SK-N-MC (cell line): ENCODE results near the gene THOP1.

Source experiments
- DNase-seq: peaks from one replicate; pipeline ENCODE4 v3.0.0-alpha.2; 2011; ENCODE audit warnings: low read depth, low spot score
- H3K27ac ChIP-seq: fragments of 200-600 bp; sonication (generic); 2 replicates; pipeline ENCODE4 v1.5.1; 2016; ENCODE audit warnings: mixed run types
- H3K36me3 ChIP-seq: fragments of 200-600 bp; sonication (generic); 2 replicates; pipeline ENCODE4 v1.6.1; 2017; ENCODE audit warnings: antibody characterized with exemption, low read length, mixed read lengths; ENCODE audit not compliant: insufficient read depth
- H3K4me3 ChIP-seq: fragments of 200-600 bp; sonication (generic); 2 replicates; pipeline ENCODE4 v1.5.1; 2016
- H3K9ac ChIP-seq: fragments of 200-600 bp; sonication (generic); 2 replicates; pipeline ENCODE4 v1.8.0; 2017; ENCODE audit warnings: mixed run types, mixed read lengths; ENCODE audit not compliant: insufficient read length
- H3K9me3 ChIP-seq: fragments of 200-600 bp; sonication (generic); 2 replicates; pipeline ENCODE4 v1.6.1; 2017; ENCODE audit warnings: low read depth, mild to moderate bottlenecking, antibody characterized with exemption, low read length, moderate library complexity, mixed read lengths
- EZH2 ChIP-seq: fragments of 200-600 bp; sonication (generic); IDR thresholded peaks from one replicate; pipeline ENCODE4 v1.6.1; 2017; ENCODE audit warnings: antibody characterized with exemption
- FOXP2 ChIP-seq: optimal IDR thresholded peaks from 2 replicates; pipeline ENCODE3; 2011; ENCODE audit warnings: mild to moderate bottlenecking, moderate library complexity; ENCODE audit not compliant: insufficient read depth; ENCODE audit errors: extremely low read length, control extremely low read depth
- POLR2AphosphoS5 ChIP-seq: IDR thresholded peaks from 2 replicates; pipeline ENCODE4 v1.6.1; 2012; ENCODE audit warnings: mild to moderate bottlenecking, low read depth, low read length, borderline replicate concordance

THOP1 gene

GRCh38 chr19:2750808-2751437 is 34.4 kb upstream of the THOP1 start:
- DNase-seq = no peak
- Histone ChIP-seq H3K9me3 (no peaks in the 10 kb centered on the region), H3K27ac (no peak overlapping the region), H3K4me3 (no peak overlapping the region), H3K9ac (no peak overlapping the region), H3K36me3 (peaks cover 9% of the 10 kb centered on the region; the same call in 1 of the 2 replicates)
- no peak for TF ChIP-seq POLR2AphosphoS5
- no peak for TF ChIP-seq FOXP2
- no peak for TF ChIP-seq EZH2

- Histone ChIP-seq H3K4me3 (no peak overlapping the region), H3K9ac (no peak overlapping the region), H3K9me3 (no peaks in the 10 kb centered on the region), H3K36me3 (peaks cover 9% of the 10 kb centered on the region; the same call in 1 of the 2 replicates), H3K27ac (no peak overlapping the region)
- DNase-seq = no peak
- no peak for TF ChIP-seq POLR2AphosphoS5
- no peak for TF ChIP-seq EZH2
- no peak for TF ChIP-seq FOXP2
Measured at GRCh38 chr19:2751438-2751830, 33.9 kb upstream of the THOP1 start.

- H3K9ac ChIP-seq = no peak overlapping the region
- peaks cover 15% of the 10 kb centered on the region; the same call in 1 of the 2 replicates for H3K36me3 ChIP-seq
- H3K9me3 ChIP-seq = no peaks in the 10 kb centered on the region
Measured at GRCh38 chr19:2754659-2755447, 30.4 kb upstream of the THOP1 start.

GRCh38 chr19:2755448-2755705 is 29.9 kb upstream of the THOP1 start:
- Histone ChIP-seq H3K9ac (no peak overlapping the region), H3K27ac (no peak overlapping the region), H3K9me3 (no peaks in the 10 kb centered on the region), H3K36me3 (peaks cover 15% of the 10 kb centered on the region; the same call in 1 of the 2 replicates), H3K4me3 (no peak overlapping the region)
- no peak for DNase-seq
- TF ChIP-seq EZH2 = no peak
- no peak for TF ChIP-seq POLR2AphosphoS5
- TF ChIP-seq FOXP2 = no peak

More at GRCh38 chr19:2754659-2755447, 30.4 kb upstream of the THOP1 start:
- TF ChIP-seq FOXP2 = no peak
- TF ChIP-seq POLR2AphosphoS5 = no peak
- TF ChIP-seq EZH2 = no peak
- DNase-seq = no peak
- H3K4me3 ChIP-seq = no peak overlapping the region
- H3K27ac ChIP-seq = no peak overlapping the region

- no peak for TF ChIP-seq FOXP2
- no peak for TF ChIP-seq POLR2AphosphoS5
- no peak for TF ChIP-seq EZH2
- DNase-seq = no peak
- no peak overlapping the region for H3K4me3 ChIP-seq
- no peak overlapping the region for H3K27ac ChIP-seq
- no peaks in the 10 kb centered on the region for H3K9me3 ChIP-seq
- no peak overlapping the region for H3K9ac ChIP-seq
- peaks cover 18% of the 10 kb centered on the region; the same call in 1 of the 2 replicates for H3K36me3 ChIP-seq
Measured at GRCh38 chr19:2755811-2756210, 29.5 kb upstream of the THOP1 start.

- Histone ChIP-seq H3K27ac (no peak overlapping the region), H3K9me3 (no peaks in the 10 kb centered on the region), H3K9ac (no peak overlapping the region), H3K4me3 (no peak overlapping the region), H3K36me3 (peaks cover 21% of the 10 kb centered on the region; the same call in 1 of the 2 replicates)
- TF ChIP-seq FOXP2 = no peak
- no peak for TF ChIP-seq POLR2AphosphoS5
- no peak for TF ChIP-seq EZH2
- no peak for DNase-seq
Measured at GRCh38 chr19:2756477-2756876, 28.8 kb upstream of the THOP1 start.

GRCh38 chr19:2756921-2757881 is 28.1 kb upstream of the THOP1 start:
- TF ChIP-seq EZH2 = no peak
- TF ChIP-seq FOXP2 = no peak
- TF ChIP-seq POLR2AphosphoS5 = no peak
- no peak for DNase-seq
- Histone ChIP-seq H3K9me3 (no peaks in the 10 kb centered on the region), H3K4me3 (no peak overlapping the region), H3K36me3 (peaks cover 25% of the 10 kb centered on the region; the same call in 1 of the 2 replicates), H3K27ac (no peak overlapping the region), H3K9ac (no peak overlapping the region)
